GM12878 (cell line): ENCODE results near the gene PFN3. TPM values are rescaled to one million over a fixed set of nuclear protein-coding genes. Genes with fewer than 3 reads are reported as not detected.

Experiments
- ATAC-seq: fragments of 200-7000 bp; cut with Tn5 transposase; 3 replicates; pipeline ENCODE4 v1.9.1; 2020; ENCODE audit warnings: mild to moderate bottlenecking, moderate library complexity
- BruUV-seq: library from RNA; stranded (reverse); fragments of 400-500 nt; replicated peaks from 2 replicates; lab custom pipeline; 2021; lab: Mats Ljungman, UMichigan
- CTCF ChIA-PET: fragments of 300-600 bp; sonication (Branson Sonifier 250); formaldehyde crosslinking; extraction: SDS; loops from one replicate; lab custom pipeline; 2021; ENCODE audit warnings: inconsistent platforms; lab: Yijun Ruan, JAX
- POLR2A ChIA-PET: fragments of 350-600 bp; formaldehyde crosslinking; extraction: SDS; loops from one replicate; lab custom pipeline; 2021; ENCODE audit warnings: inconsistent platforms; lab: Charles Lee
- RAD21 ChIA-PET: fragments of 300-600 bp; sonication (Branson Sonifier 250); formaldehyde crosslinking; loops from one replicate; lab custom pipeline; 2023; ENCODE audit warnings: antibody characterized with exemption; ENCODE audit not compliant: unreplicated experiment; lab: Charles Lee
- SMC1A ChIA-PET: fragments of 300-600 bp; sonication (Branson Sonifier 250); formaldehyde crosslinking; loops from one replicate; lab custom pipeline; 2023; ENCODE audit not compliant: unreplicated experiment, uncharacterized antibody; lab: Charles Lee
- DNase-seq: peaks from one replicate; pipeline ENCODE4 v3.0.0-alpha.2; 2011; ENCODE audit warnings: low read depth, low spot score
- FAIRE-seq: peaks from 3 replicates; lab custom pipeline; 2011; peaks lifted over from hg19 to GRCh38; lab: Jason Lieb, UNC
- H2AFZ ChIP-seq: 2 replicates; pipeline ENCODE4 v1.6.0; 2011; ENCODE audit warnings: low read depth, low read length, control low read depth; ENCODE audit not compliant: control insufficient read depth
- H3K27ac ChIP-seq: 2 replicates; pipeline ENCODE4 v1.5.1; 2011; ENCODE audit warnings: control low read depth; ENCODE audit not compliant: control insufficient read depth, insufficient read depth
- H3K27me3 ChIP-seq, 2 experiments: replicated peaks in 1 of 2; 2 replicates each; pipeline versions ENCODE4 v1.6.0 to v1.6.1; 2011; ENCODE audit warnings: low read length in 1 of 2; ENCODE audit not compliant: control insufficient read depth in 2 of 2, insufficient read depth in 2 of 2
- H3K36me3 ChIP-seq, 2 experiments: 2 replicates each; pipeline ENCODE4 v1.5.1; 2011; ENCODE audit warnings: low read length in 1 of 2; ENCODE audit not compliant: control insufficient read depth in 2 of 2, insufficient read depth in 2 of 2
- H3K4me1 ChIP-seq: 2 replicates; pipeline ENCODE4 v1.6.1; 2011; ENCODE audit warnings: mild to moderate bottlenecking, low read length, moderate library complexity, mixed read lengths; ENCODE audit not compliant: control insufficient read depth, insufficient read depth
- H3K4me2 ChIP-seq: 2 replicates; pipeline ENCODE4 v1.6.0; 2011; ENCODE audit warnings: control low read depth; ENCODE audit not compliant: control insufficient read depth, insufficient read depth
- H3K4me3 ChIP-seq: fragments of 200-600 bp; sonication (generic); 2 replicates; pipeline ENCODE4 v1.5.1; 2016
- H3K79me2 ChIP-seq: 2 replicates; pipeline ENCODE4 v1.6.0; 2011; ENCODE audit warnings: low read length; ENCODE audit not compliant: control insufficient read depth, insufficient read depth
- H3K9ac ChIP-seq: 2 replicates; pipeline ENCODE4 v1.8.0; 2011; ENCODE audit warnings: low read length, control low read depth, mixed read lengths; ENCODE audit not compliant: control insufficient read depth, insufficient read depth
- H3K9me3 ChIP-seq: replicated peaks from 3 replicates; pipeline ENCODE4 v1.5.1; 2011; ENCODE audit warnings: mild to moderate bottlenecking, low read length; ENCODE audit not compliant: control insufficient read depth, insufficient read depth
- H4K20me1 ChIP-seq: 2 replicates; pipeline ENCODE4 v1.6.0; 2011; ENCODE audit not compliant: control insufficient read depth, insufficient read depth
- MXI1 ChIP-seq: fragments of 150-350 bp; IDR thresholded peaks from 2 replicates; pipeline ENCODE4 v1.6.1; 2011; ENCODE audit warnings: low read depth, mild to moderate bottlenecking, inconsistent platforms, low read length, improper control_type of control experiment
- MYC ChIP-seq: IDR thresholded peaks from 2 replicates; pipeline ENCODE4 v1.6.1; 2011; ENCODE audit warnings: mild to moderate bottlenecking, low read length, moderate library complexity, inconsistent platforms; ENCODE audit not compliant: insufficient read depth, insufficient replicate concordance, insufficient read length, severe bottlenecking
- NR2C1 ChIP-seq: fragments of 450-650 bp; IDR thresholded peaks from 2 replicates; pipeline ENCODE4 v1.6.1; 2017; ENCODE audit warnings: antibody characterized with exemption, mild to moderate bottlenecking, moderate library complexity
- ZNF384 ChIP-seq: IDR thresholded peaks from 2 replicates; pipeline ENCODE4 v1.6.1; 2012; ENCODE audit warnings: low read depth, mild to moderate bottlenecking, low read length, improper control_type of control experiment, borderline replicate concordance
- WGBS: methylation state at CpG from one replicate; pipeline ENCODE4 v1.1.6; 2016; ENCODE audit warnings: low lambda C conversion rate; ENCODE audit not compliant: insufficient replicate concordance, insufficient coverage; ENCODE audit errors: missing lambda C conversion rate; 5-methylcytosine and 5-hydroxymethylcytosine counted together
- in situ Hi-C: fragments of 300-500 bp; cut with MboI; formaldehyde crosslinking; loops from 9 replicates; pipeline ENCODE4 v1.14.3; 2018; ENCODE audit warnings: mixed read lengths
- intact Hi-C: fragments of 100-400 bp; cut with micrococcal nuclease; formaldehyde crosslinking; loops from one replicate; pipeline ENCODE4 v1.14.2; 2022; ENCODE audit not compliant: unreplicated experiment
- polyA plus RNA-seq, 11 experiments: library from polyadenylated mRNA; depleted of rRNA in 4 of 11; unstranded in 6 of 11; stranded (reverse) in 5 of 11; fragments of >200 nt; fragmentation: Nextera tagmentation in 4 of 11; fragmentation: Illumina TruSeq in 1 of 11; extraction: Ambion mirVana in 4 of 11; extraction: Trizol in 1 of 11; gene quantifications; 1 replicate in 1 of 11; 2 replicates in 10 of 11; pipeline versions ENCODE4 v1.2.1 to v1.2.3, GENCODE V29; 2011 to 2016; ENCODE audit warnings: inconsistent platforms in 2 of 11, missing spikeins in 2 of 11, low read depth in 1 of 11
- total RNA-seq, 4 experiments: library from RNA; depleted of rRNA in 3 of 4; stranded (reverse); fragments of >200 nt in 3 of 4; fragmentation: Illumina TruSeq in 1 of 4; extraction: Trizol in 1 of 4; gene quantifications; 2 replicates each; pipeline versions ENCODE4 v1.2.1 to v1.2.3, GENCODE V29; 2013 to 2021

The PFN3 gene
- total and polyA plus RNA-seq, 10 of the 15 experiments (the other 5 are each of a cell fraction or from before 2014, with no cell fraction given), result not detected

- ChIA-PET SMC1A (interaction anchor here (7.4 kb wide), 1 partner anchor 10 kb away, joined by 73 read pairs; no protein-coding TSS in a partner anchor), RAD21 (interaction anchor here (1.0 kb wide), 1 partner anchor 10 kb away, joined by 3 read pairs; no protein-coding TSS in a partner anchor), POLR2A (interaction anchor here (1.0 kb wide), 1 partner anchor 16 kb away, joined by 5 read pairs; no protein-coding TSS in a partner anchor), CTCF (interaction anchor here (1.2 kb wide), 1 partner anchor 37 kb away, joined by 6 read pairs; no protein-coding TSS in a partner anchor)
- Histone ChIP-seq H3K9ac (no peak overlapping the region), H2AFZ (no peak overlapping the region), H3K27me3 (no peaks in the 10 kb centered on the region), H3K9me3 (no peaks in the 10 kb centered on the region), H3K27ac (no peak overlapping the region), H3K36me3 (peaks cover 17 to 25% of the 10 kb centered on the region in 2 experiments), H3K79me2 (peaks cover under 1% of the 10 kb centered on the region; the same call in 1 of the 2 replicates), H3K4me2 (no peak overlapping the region), H3K4me3 (no peak overlapping the region), H3K4me1 (peaks cover 24% of the 10 kb centered on the region), H4K20me1 (no peaks in the 10 kb centered on the region)
- no TSS peak for BruUV-seq
- TF ChIP-seq MXI1 (no peak), ZNF384 (no peak), NR2C1 (no peak), MYC (no peak)
- in situ Hi-C loops, result no loop called here
- DNase-seq, result no peak
- no peak for FAIRE-seq
- intact Hi-C loops, result no loop called here
- ATAC-seq, result no peak
- WGBS, result 79% methylated on average over 26 of the region's 26 CpGs
These were observed 40.7 kb upstream of the PFN3 start for GRCh38 chr5:177440990-177441780.
